ENCODE results near the gene PF4V1. TPM values are rescaled to one million over a fixed set of nuclear protein-coding genes. Genes with fewer than 3 reads are reported as not detected.
"Not testable (repeated sequence)": the region's sequence is repeated elsewhere in the genome, so short reads cannot be mapped to it uniquely, and the experiment has no call there.

PF4V1 gene
- total RNA-seq, 1 donor from 2014 or later: not detected

DNA sequence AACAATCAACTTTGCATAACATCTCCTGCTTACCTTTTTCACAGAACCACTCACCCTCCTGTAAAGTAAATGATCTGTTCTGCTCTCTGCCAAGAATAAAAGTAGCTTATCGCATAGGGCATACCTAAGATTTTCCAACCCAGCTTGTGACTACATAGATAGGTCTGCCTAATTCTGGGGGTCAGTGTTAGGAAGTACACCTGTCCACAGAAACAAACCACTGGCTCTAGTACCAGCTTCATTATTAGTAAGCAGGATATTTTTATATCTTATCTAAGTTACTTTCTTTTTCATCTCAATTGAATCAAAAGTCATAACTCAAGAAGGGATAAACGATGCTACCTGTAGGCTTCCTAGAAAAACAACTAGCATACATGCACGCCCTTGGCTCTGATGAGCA lies 39.9 kb downstream of the PF4V1 start:
- Mint-ChIP-seq H3K4me1 (peaks cover 7% of the 10 kb centered on the region), H3K4me3 (no peak overlapping the region), H3K9me3 (no peaks in the 10 kb centered on the region), H3K27ac (no peak overlapping the region), H3K27me3 (ENCODE audit: low read depth) (peaks cover 11% of the 10 kb centered on the region), H3K36me3 (no peaks in the 10 kb centered on the region)
- DNase-seq (ENCODE audit: low spot score in 2 of 2, unreplicated experiment in 2 of 2): no peak
- TF ChIP-seq, protein P1, sequence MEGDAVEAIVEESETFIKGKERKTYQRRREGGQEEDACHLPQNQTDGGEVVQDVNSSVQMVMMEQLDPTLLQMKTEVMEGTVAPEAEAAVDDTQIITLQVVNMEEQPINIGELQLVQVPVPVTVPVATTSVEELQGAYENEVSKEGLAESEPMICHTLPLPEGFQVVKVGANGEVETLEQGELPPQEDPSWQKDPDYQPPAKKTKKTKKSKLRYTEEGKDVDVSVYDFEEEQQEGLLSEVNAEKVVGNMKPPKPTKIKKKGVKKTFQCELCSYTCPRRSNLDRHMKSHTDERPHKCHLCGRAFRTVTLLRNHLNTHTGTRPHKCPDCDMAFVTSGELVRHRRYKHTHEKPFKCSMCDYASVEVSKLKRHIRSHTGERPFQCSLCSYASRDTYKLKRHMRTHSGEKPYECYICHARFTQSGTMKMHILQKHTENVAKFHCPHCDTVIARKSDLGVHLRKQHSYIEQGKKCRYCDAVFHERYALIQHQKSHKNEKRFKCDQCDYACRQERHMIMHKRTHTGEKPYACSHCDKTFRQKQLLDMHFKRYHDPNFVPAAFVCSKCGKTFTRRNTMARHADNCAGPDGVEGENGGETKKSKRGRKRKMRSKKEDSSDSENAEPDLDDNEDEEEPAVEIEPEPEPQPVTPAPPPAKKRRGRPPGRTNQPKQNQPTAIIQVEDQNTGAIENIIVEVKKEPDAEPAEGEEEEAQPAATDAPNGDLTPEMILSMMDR (IDR thresholded peaks at IDR 0.05; ENCODE audit: unreplicated experiment): no peak

DNA sequence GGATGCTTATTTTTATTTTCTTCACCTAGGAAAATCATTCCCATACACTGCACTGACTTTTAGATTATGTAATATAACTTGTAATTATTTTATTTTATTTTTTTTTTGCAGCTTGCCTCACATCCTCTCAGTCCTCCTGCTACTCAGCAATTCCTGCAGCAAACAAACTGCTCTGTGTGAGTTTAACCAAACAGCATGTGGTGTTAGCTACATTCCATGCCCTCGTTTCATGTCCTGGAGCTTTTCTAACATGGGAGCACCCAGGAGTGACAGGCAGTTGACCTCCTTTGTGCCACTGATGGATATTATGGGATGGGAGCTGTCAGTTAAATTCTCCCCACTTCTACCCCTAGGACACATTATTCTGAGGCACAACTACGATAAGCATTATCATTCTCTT lies 40.9 kb downstream of the PF4V1 start:
- H3K36me3 Mint-ChIP-seq: no peaks in the 10 kb centered on the region
- no peak overlapping the region for H3K27ac Mint-ChIP-seq
- H3K4me1 Mint-ChIP-seq: peaks cover 7% of the 10 kb centered on the region
- TF ChIP-seq, protein P1 (IDR thresholded peaks at IDR 0.05; ENCODE audit: unreplicated experiment): no peak
- H3K4me3 Mint-ChIP-seq: no peak overlapping the region
- peaks cover 11% of the 10 kb centered on the region for H3K27me3 Mint-ChIP-seq (ENCODE audit: low read depth)
- DNase-seq (ENCODE audit: low spot score in 2 of 2, unreplicated experiment in 2 of 2): no peak
- no peaks in the 10 kb centered on the region for H3K9me3 Mint-ChIP-seq

DNA sequence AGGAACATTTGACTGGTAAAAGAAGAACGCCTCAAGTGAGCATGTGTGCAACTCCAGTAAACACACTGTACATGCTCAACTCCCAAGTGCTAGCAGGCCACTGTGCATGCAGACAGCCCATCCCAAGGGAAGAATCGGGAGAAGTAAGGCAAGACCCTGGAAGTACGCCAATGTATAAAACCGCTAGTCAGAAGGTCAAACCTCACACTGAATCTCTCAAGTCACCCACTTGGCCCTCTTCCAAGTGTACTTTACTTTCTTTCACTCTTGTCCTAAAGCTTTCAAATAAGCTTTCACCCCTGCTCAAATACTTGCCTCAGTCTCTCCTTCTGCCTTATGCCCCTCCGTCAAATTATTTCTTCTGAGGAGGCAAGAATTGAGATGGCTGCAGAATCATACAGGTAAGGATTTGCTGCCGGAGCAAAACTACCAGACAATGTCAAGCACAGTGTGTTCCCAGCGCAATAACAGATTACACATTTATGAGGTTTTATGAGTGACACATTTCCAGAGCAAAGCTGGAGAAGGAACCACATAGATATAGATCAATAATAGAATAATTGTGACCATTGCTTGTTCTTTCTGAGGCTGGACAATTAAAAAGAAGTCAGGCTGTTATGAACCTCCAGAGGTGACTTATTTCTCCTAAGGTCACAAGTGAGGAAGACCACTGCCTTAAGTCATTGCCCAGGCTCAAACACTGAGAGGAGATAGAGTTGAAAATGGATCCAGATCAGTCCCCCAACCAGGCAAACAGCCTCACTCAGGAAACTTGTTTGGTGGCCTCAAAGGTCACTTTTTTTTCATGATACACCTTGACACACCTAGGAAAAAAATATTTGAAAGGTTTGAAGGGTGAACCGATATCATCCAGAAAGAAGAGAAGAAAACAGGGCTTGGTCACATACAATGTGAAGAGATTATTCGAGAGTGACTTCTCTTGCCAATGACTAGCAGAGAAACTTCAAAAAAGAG lies 42.4 kb downstream of the PF4V1 start:
- Mint-ChIP-seq H3K27me3 (ENCODE audit: low read depth) (peaks cover 9% of the 10 kb centered on the region), H3K36me3 (no peaks in the 10 kb centered on the region), H3K27ac (no peak overlapping the region), H3K9me3 (no peaks in the 10 kb centered on the region), H3K4me1 (peaks cover 7% of the 10 kb centered on the region), H3K4me3 (no peak overlapping the region)
- no peak for DNase-seq (ENCODE audit: low spot score in 2 of 2, unreplicated experiment in 2 of 2)
- TF ChIP-seq, protein P1 (IDR thresholded peaks at IDR 0.05; ENCODE audit: unreplicated experiment): no peak

DNA sequence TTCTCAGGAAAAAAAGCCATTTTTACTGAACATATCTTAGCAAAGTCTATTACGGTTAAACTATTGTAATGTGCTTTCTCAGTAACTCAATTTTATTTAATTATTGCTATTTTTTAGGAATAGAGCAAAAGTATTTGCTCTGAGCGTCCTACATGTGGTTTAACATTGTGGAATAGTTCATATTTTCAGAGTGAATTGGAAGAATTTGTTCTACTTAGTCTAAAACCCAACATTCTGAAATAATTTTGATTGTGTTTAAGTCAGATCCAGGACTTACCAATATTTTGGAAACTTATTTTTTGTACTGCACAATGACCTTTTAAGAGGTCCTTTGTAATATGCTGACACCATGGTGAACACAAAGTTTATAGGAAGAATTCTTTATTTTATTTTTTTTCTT lies 43.3 kb downstream of the PF4V1 start:
- TF ChIP-seq, protein P1 (IDR thresholded peaks at IDR 0.05; ENCODE audit: unreplicated experiment): no peak
- Mint-ChIP-seq H3K27me3 (ENCODE audit: low read depth) (peaks cover 13% of the 10 kb centered on the region), H3K27ac (no peak overlapping the region), H3K4me3 (no peak overlapping the region), H3K4me1 (peaks cover 7% of the 10 kb centered on the region), H3K9me3 (no peaks in the 10 kb centered on the region), H3K36me3 (no peaks in the 10 kb centered on the region)
- no peak for DNase-seq (ENCODE audit: low spot score in 2 of 2, unreplicated experiment in 2 of 2)

DNA sequence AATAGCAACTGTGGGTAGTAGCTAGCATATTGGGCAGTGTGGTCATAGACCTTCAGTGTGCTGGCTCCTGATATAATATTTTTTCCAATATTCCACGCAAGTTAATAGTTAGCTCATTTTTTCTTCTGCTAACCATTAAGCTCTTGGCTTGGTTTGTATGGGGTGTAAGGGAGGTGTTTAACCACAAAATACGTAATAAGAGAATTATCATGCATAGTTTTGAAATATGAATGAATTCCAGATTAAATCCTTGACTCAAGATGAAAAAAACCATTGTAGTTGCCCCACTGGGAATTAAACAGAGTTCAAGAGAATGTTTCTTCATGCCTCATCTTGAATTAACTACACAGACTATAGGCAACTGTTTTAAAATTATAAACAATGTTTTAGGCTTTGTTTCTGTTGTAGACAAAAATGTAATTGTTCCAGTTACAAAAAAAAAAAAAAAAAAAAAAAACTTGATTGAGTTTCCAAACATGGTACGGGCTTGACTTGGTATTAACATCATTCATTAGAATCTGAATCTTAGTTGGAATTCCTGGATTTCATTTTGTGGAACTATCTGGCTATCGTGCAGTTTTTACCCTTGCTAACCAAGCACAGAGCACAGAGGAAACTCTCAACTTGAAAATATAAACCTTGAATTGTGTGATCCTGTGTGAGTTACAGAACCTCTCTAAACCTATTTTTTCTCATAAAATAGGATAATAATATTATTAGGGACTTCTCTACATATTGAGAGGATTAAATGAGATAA lies 44.5 kb downstream of the PF4V1 start:
- Mint-ChIP-seq H3K4me1 (peaks cover 2% of the 10 kb centered on the region), H3K27me3 (ENCODE audit: low read depth) (peaks cover 13% of the 10 kb centered on the region), H3K36me3 (no peaks in the 10 kb centered on the region), H3K27ac (no peak overlapping the region), H3K4me3 (no peak overlapping the region), H3K9me3 (no peaks in the 10 kb centered on the region)
- DNase-seq (ENCODE audit: low spot score in 2 of 2, unreplicated experiment in 2 of 2): no peak
- TF ChIP-seq, protein P1 (IDR thresholded peaks at IDR 0.05; ENCODE audit: unreplicated experiment): no peak

DNA sequence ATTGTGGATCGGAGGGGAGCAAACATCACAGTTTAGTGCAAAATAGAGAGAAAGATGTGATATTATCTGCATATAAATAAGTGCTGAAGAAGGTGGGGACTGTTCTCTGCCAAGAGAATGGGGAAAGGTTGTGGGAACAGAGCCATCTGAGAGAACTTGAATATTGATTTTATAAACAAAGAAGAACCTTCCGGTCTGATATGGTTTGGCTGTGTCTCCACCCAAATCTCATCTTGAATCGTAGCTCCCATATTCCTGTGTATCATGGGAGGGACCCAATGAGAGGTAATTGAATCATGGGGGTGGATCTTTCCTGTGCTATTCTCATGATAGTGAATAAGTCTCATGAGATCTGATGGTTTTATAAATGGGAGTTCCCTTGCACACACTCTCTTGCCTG lies 46.2 kb downstream of the PF4V1 start:
- H3K4me1 Mint-ChIP-seq; H3K36me3 Mint-ChIP-seq; H3K27me3 Mint-ChIP-seq (ENCODE audit: low read depth); H3K4me3 Mint-ChIP-seq; H3K9me3 Mint-ChIP-seq; DNase-seq (ENCODE audit: low spot score in 2 of 2, unreplicated experiment in 2 of 2); H3K27ac Mint-ChIP-seq: not testable (repeated sequence)

Data from mesothelial cell of epicardium (in vitro differentiated cells).